22Rv1 (cell line): ENCODE data around the gene ZNF311.

ENCODE experiments used
- ZFX ChIP-seq: fragments of 450-650 bp; IDR thresholded peaks from 2 replicates; pipeline ENCODE4 v1.6.1; 2017; ENCODE audit warnings: antibody characterized with exemption, borderline replicate concordance
- TF ChIP-seq, protein P1 (sequence below): fragments of 450-650 bp; IDR thresholded peaks from 2 replicates; pipeline ENCODE4 v1.5.1; 2017; ENCODE audit warnings: mild to moderate bottlenecking

DNA sequence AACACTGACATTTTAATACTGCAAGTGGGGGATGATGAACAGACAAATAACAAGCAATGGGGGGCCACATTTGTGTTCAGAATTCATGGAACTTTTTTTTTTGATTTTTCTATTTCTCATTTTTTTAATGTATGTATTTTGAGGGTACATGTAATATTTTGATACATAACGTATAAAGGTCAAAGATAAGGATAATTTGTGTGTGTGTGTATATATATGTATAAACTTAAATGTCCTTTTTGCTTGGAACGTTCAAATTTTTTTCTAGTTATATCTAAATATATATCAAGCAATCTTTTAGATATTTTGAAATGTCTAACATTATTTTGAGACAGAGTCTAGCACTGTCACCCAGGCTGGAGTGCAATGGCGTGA, 12.3 kb upstream of the ZNF311 start:
- TF ChIP-seq, protein P1, sequence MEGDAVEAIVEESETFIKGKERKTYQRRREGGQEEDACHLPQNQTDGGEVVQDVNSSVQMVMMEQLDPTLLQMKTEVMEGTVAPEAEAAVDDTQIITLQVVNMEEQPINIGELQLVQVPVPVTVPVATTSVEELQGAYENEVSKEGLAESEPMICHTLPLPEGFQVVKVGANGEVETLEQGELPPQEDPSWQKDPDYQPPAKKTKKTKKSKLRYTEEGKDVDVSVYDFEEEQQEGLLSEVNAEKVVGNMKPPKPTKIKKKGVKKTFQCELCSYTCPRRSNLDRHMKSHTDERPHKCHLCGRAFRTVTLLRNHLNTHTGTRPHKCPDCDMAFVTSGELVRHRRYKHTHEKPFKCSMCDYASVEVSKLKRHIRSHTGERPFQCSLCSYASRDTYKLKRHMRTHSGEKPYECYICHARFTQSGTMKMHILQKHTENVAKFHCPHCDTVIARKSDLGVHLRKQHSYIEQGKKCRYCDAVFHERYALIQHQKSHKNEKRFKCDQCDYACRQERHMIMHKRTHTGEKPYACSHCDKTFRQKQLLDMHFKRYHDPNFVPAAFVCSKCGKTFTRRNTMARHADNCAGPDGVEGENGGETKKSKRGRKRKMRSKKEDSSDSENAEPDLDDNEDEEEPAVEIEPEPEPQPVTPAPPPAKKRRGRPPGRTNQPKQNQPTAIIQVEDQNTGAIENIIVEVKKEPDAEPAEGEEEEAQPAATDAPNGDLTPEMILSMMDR, result peak; percentile 1; the same call in 1 of the 2 replicates
- no peak for TF ChIP-seq ZFX
